Vein endothelial cell (primary cell): ENCODE measurements around the gene EIF4H. TPM values are rescaled to one million over a fixed set of nuclear protein-coding genes. Genes with fewer than 3 reads are reported as not detected.

Experiments
- small RNA-seq: library from RNA; depleted of rRNA; stranded (forward); fragments of <200 nt; gene quantifications from one replicate; pipeline ENCODE3, GENCODE V24; 2012
- total RNA-seq: library from RNA; depleted of rRNA; stranded (reverse); fragments of >200 nt; gene quantifications from 2 replicates; pipeline ENCODE4 v1.2.3, GENCODE V29; 2012

EIF4H gene
- 359 and 382 TPM in 2 replicates for total RNA-seq

DNA sequence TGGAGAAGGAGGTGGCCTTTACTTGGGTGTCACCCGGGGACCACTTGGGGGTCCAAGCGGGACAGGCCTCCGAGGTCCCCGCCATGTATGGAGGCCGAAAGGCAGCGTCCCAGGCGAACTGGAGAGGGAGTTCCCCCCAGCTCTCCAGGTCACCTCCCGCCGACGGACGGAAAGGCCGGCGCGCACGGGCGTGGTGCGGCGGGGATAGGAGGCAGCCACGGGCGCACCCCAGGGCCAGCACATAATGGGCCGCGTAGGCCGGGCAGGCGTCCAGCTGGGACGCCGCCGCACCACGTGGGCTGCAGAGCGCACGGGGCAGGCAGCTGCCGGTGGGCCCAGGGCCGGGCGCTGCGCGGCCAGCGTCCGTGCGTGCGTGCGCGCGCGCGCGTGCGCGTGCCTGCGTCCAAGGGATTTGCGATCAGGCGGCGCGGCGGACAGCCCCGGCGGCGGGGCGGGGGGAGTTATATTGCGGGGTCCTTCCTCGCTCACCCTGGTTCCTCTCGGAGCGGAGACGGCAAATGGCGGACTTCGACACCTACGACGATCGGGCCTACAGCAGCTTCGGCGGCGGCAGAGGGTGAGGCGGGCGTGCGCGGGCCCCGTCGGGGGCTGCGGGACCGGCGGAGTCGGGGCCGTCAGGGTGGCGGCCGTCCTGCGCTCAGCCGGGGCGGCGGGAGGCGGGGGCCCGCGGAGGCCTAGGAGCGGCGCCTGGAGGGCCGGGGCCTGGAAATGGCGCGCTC, at the start of gene EIF4H:
Gene EIF4H (plus strand): TSS at position 491 of the 740 bp plus-strand sequence. CDS start 28 bp downstream, at position 519.

Small RNA genes within 50 kb of the gene (small RNA-seq; reads per million reads assigned to genes)
- 75.8 reads per million, percentile 98 among the genes with 10 or more reads in this experiment for gene MIR590

Other genes with a start within 250 kb of the EIF4H start
- 0.29 and 22.5 TPM in 2 replicates for gene ELN, start 146.2 kb upstream of the EIF4H start, total RNA-seq
- 39.1 and 48.3 TPM in 2 replicates for gene LIMK1, start 90.6 kb upstream of the EIF4H start, total RNA-seq
- gene LAT2, start 35.6 kb downstream of the EIF4H start, total RNA-seq: 0.48 and 0.65 TPM in 2 replicates
- 22.5 and 30.2 TPM in 2 replicates for gene RFC2, start 80.0 kb downstream of the EIF4H start, total RNA-seq
- gene CLIP2, start 115.1 kb downstream of the EIF4H start, total RNA-seq: 32.4 and 37.9 TPM in 2 replicates